PC-3 (cell line): ENCODE results near the gene EFHC1.

Experiments used
- CTCF ChIP-seq: fragments of 300-600 bp; sonication (generic); conservative IDR thresholded peaks from 2 replicates; pipeline ENCODE4 v1.5.1; 2017; ENCODE audit warnings: antibody characterized with exemption, low read depth, mild to moderate bottlenecking, low read length
- EZH2phosphoT487 ChIP-seq: fragments of 300-600 bp; sonication (generic); IDR thresholded peaks from 2 replicates; pipeline ENCODE4 v1.6.1; 2018; ENCODE audit warnings: mild to moderate bottlenecking, antibody characterized with exemption, low read length, borderline replicate concordance

- TF ChIP-seq CTCF (no peak), EZH2phosphoT487 (no peak)
Measured at GRCh38 chr6:52502306-52503029, 82.3 kb downstream of the EFHC1 start.
